Dedifferentiated amniotic fluid mesenchymal stem cell (primary cell): ENCODE measurements around the gene TECTB.
"Not testable (repeated sequence)": the region's sequence is repeated elsewhere in the genome, so short reads cannot be mapped to it uniquely, and the experiment has no call there.

Experiments used
- DNase-seq: peaks from one replicate; pipeline ENCODE4 v3.0.0-alpha.2; 2016; ENCODE audit errors: extremely low spot score

Gene TECTB

GRCh38 chr10:112283100-112283499 is at the start of gene TECTB:
TECTB (plus strand) TSS chr10:112283400; CDS start chr10:112283735, 335 bp downstream.
- DNase-seq = no peak

GRCh38 chr10:112235141-112235540 is 48.1 kb upstream of the TECTB start:
- DNase-seq = no peak

GRCh38 chr10:112235920-112236319 is 47.3 kb upstream of the TECTB start:
- no peak for DNase-seq

GRCh38 chr10:112236486-112236885 is 46.7 kb upstream of the TECTB start:
- no peak for DNase-seq

- no peak for DNase-seq
These were observed 43.9 kb upstream of the TECTB start for GRCh38 chr10:112239347-112239746.

- DNase-seq = no peak
These were observed 42.8 kb upstream of the TECTB start for GRCh38 chr10:112240441-112240840.

- DNase-seq = no peak
These were observed 41.4 kb upstream of the TECTB start for GRCh38 chr10:112241651-112242341.

GRCh38 chr10:112242769-112243168 is 40.4 kb upstream of the TECTB start:
- DNase-seq = no peak

- DNase-seq = no peak
These were observed 39.5 kb upstream of the TECTB start for GRCh38 chr10:112243713-112244112.

GRCh38 chr10:112244197-112244596 is 39.0 kb upstream of the TECTB start:
- no peak for DNase-seq

GRCh38 chr10:112247791-112248190 is 35.4 kb upstream of the TECTB start:
- no peak for DNase-seq

- DNase-seq = no peak
These were observed 34.5 kb upstream of the TECTB start for GRCh38 chr10:112248584-112249295.

- DNase-seq = no peak
These were observed 33.5 kb upstream of the TECTB start for GRCh38 chr10:112249722-112250121.

GRCh38 chr10:112250555-112250954 is 32.6 kb upstream of the TECTB start:
- no peak for DNase-seq

- DNase-seq = not testable (repeated sequence)
These were observed 32.0 kb upstream of the TECTB start for GRCh38 chr10:112251238-112251637.

GRCh38 chr10:112258407-112258806 is 24.8 kb upstream of the TECTB start:
- no peak for DNase-seq

GRCh38 chr10:112259688-112260087 is 23.5 kb upstream of the TECTB start:
- no peak for DNase-seq

GRCh38 chr10:112260831-112261230 is 22.4 kb upstream of the TECTB start:
- no peak for DNase-seq

- no peak for DNase-seq
These were observed 21.8 kb upstream of the TECTB start for GRCh38 chr10:112261281-112261822.

GRCh38 chr10:112262546-112262945 is 20.7 kb upstream of the TECTB start:
- DNase-seq = no peak

- DNase-seq = no peak
These were observed 17.5 kb upstream of the TECTB start for GRCh38 chr10:112265745-112266144.

- DNase-seq = no peak
These were observed 13.9 kb upstream of the TECTB start for GRCh38 chr10:112269266-112269665.

GRCh38 chr10:112271982-112272381 is 11.2 kb upstream of the TECTB start:
- peak; percentile 29 for DNase-seq
